Measurements from ENCODE around the gene ODC1. TPM values are rescaled to one million over a fixed set of nuclear protein-coding genes. Genes with fewer than 3 reads are reported as not detected.

ODC1 gene
- total and polyA plus RNA-seq, 2 donors (not counting 3 experiments of a cell fraction or from before 2014, with no cell fraction given), result 109 to 132 TPM

GRCh38 chr2:10449838-10450691 lies 1.9 kb upstream of the ODC1 start:
- peaks cover 28% of the 10 kb centered on the region for H3K4me1 ChIP-seq (ENCODE audit: control insufficient read depth, extremely low read depth, insufficient read depth, low read length)
- FAIRE-seq (no peak), DNase-seq (ENCODE audit: low read depth, low spot score) (no peak)
- peaks cover 2% of the 10 kb centered on the region for H4K20me1 ChIP-seq (replicated peaks; ENCODE audit: control insufficient read depth, extremely low read depth, insufficient read depth, low read length)
- no peak overlapping the region for H3K9ac ChIP-seq (replicated peaks; ENCODE audit: extremely low read depth, insufficient read depth, low read length)
- no peaks in the 10 kb centered on the region for H3K9me1 ChIP-seq (replicated peaks; ENCODE audit: control insufficient read depth, extremely low read depth, insufficient read depth, low read length)
- H2AFZ ChIP-seq (ENCODE audit: low read depth, low read length), result no peak overlapping the region
- TF ChIP-seq EZH2 (IDR thresholded peaks at IDR 0.05; ENCODE audit: borderline replicate concordance, low read depth, low read length, severe bottlenecking) (no peak), JUN (IDR thresholded peaks at IDR 0.05; ENCODE audit: borderline replicate concordance, insufficient read depth, insufficient read length, low read depth) (no peak), GATA2 (IDR thresholded peaks at IDR 0.05; ENCODE audit: insufficient read depth, insufficient read length, low read depth, low read length) (no peak), POLR2AphosphoS5 (IDR thresholded peaks at IDR 0.05; ENCODE audit: insufficient read depth, low read depth, low read length) (no peak), POLR2A (IDR thresholded peaks at IDR 0.05; ENCODE audit: low read depth, low read length) (no peak), MYC (IDR thresholded peaks at IDR 0.05; ENCODE audit: low read depth, low read length) (no peak)
- H3K79me2 ChIP-seq (ENCODE audit: control insufficient read depth, insufficient read depth, low read length), result peaks cover 30% of the 10 kb centered on the region
- H3K9me3 ChIP-seq (replicated peaks; ENCODE audit: control insufficient read depth, insufficient read depth, low read length), result no peaks in the 10 kb centered on the region
- CTCF ChIA-PET, result interaction anchor here (1.6 to 7.4 kb wide), 2 partner anchors 207 to 210 kb away, joined by 3 to 52 read pairs; no protein-coding TSS in a partner anchor
- H3K4me2 ChIP-seq (ENCODE audit: insufficient read depth, low read length), result no peak overlapping the region
- POLR2A ChIA-PET, result interaction anchor here (0.7 kb wide), 1 partner anchor 210 kb away, joined by 4 read pairs; no protein-coding TSS in a partner anchor
- no peak overlapping the region for H3K4me3 ChIP-seq (replicated peaks in 1 of 3; ENCODE audit: insufficient read depth in 1 of 3, low read depth in 1 of 3, low read length in 3 of 3)
- H3K27ac ChIP-seq (ENCODE audit: insufficient read depth, low read depth, low read length), result no peak overlapping the region
- intact Hi-C loops (cut with micrococcal nuclease) (loop anchor here (2.0 kb wide), 1 partner anchor 101 kb away; no protein-coding TSS in a partner anchor), dilution Hi-C loops (cut with MboI; ENCODE audit: extremely low pct_ligation_motif_present, low sequenced_read_pairs) (no loop called here)
- no peaks in the 10 kb centered on the region for H3K27me3 ChIP-seq (ENCODE audit: control insufficient read depth in 2 of 2, insufficient read depth in 2 of 2, low read length in 2 of 2)
- H3K36me3 ChIP-seq (ENCODE audit: control insufficient read depth in 2 of 2, extremely low read depth in 1 of 2, insufficient read depth in 2 of 2, low read length in 2 of 2), result no peaks in the 10 kb centered on the region
- no TSS peak for BruUV-seq (replicated peaks)

GRCh38 chr2:10449486-10449831 lies 1.3 kb upstream of the ODC1 start:
- dilution Hi-C loops (cut with MboI; ENCODE audit: extremely low pct_ligation_motif_present, low sequenced_read_pairs) (no loop called here), intact Hi-C loops (cut with micrococcal nuclease) (loop anchor here (2.0 kb wide), 1 partner anchor 101 kb away; no protein-coding TSS in a partner anchor)
- no TSS peak for BruUV-seq (replicated peaks)
- Histone ChIP-seq H3K9ac (replicated peaks; ENCODE audit: extremely low read depth, insufficient read depth, low read length) (peak overlapping the region; percentile 82), H2AFZ (ENCODE audit: low read depth, low read length) (no peak overlapping the region), H3K27me3 (ENCODE audit: control insufficient read depth in 2 of 2, insufficient read depth in 2 of 2, low read length in 2 of 2) (no peaks in the 10 kb centered on the region), H3K9me3 (replicated peaks; ENCODE audit: control insufficient read depth, insufficient read depth, low read length) (no peaks in the 10 kb centered on the region), H3K79me2 (ENCODE audit: control insufficient read depth, insufficient read depth, low read length) (peaks cover 36% of the 10 kb centered on the region), H3K4me2 (ENCODE audit: insufficient read depth, low read length) (peak overlapping the region; percentile 67), H4K20me1 (replicated peaks; ENCODE audit: control insufficient read depth, extremely low read depth, insufficient read depth, low read length) (peaks cover 2% of the 10 kb centered on the region), H3K4me1 (ENCODE audit: control insufficient read depth, extremely low read depth, insufficient read depth, low read length) (peaks cover 28% of the 10 kb centered on the region), H3K9me1 (replicated peaks; ENCODE audit: control insufficient read depth, extremely low read depth, insufficient read depth, low read length) (no peaks in the 10 kb centered on the region), H3K27ac (ENCODE audit: insufficient read depth, low read depth, low read length) (no peak overlapping the region), H3K36me3 (ENCODE audit: control insufficient read depth in 2 of 2, extremely low read depth in 1 of 2, insufficient read depth in 2 of 2, low read length in 2 of 2) (peaks cover 0 to under 1% of the 10 kb centered on the region in 2 experiments), H3K4me3 (replicated peaks in 1 of 3; ENCODE audit: insufficient read depth in 1 of 3, low read depth in 1 of 3, low read length in 3 of 3) (peak overlapping the region in 1 of 3 experiments; percentile 46)
- peak; percentile 53 for FAIRE-seq
- TF ChIP-seq MYC (IDR thresholded peaks at IDR 0.05; ENCODE audit: low read depth, low read length), result no peak
- no peak for TF ChIP-seq FOS (IDR thresholded peaks at IDR 0.05; ENCODE audit: borderline replicate concordance, insufficient read depth, low read length)
- TF ChIP-seq EZH2 (IDR thresholded peaks at IDR 0.05; ENCODE audit: borderline replicate concordance, low read depth, low read length, severe bottlenecking), result no peak
- TF ChIP-seq JUN (IDR thresholded peaks at IDR 0.05; ENCODE audit: borderline replicate concordance, insufficient read depth, insufficient read length, low read depth), result no peak
- TF ChIP-seq POLR2A (IDR thresholded peaks at IDR 0.05; ENCODE audit: low read depth, low read length), result no peak
- DNase-seq (ENCODE audit: low read depth, low spot score), result no peak
- ChIA-PET POLR2A (interaction anchor here (0.7 kb wide), 1 partner anchor 211 kb away, joined by 4 read pairs; no protein-coding TSS in a partner anchor), CTCF (interaction anchor here (1.6 to 7.4 kb wide), 2 partner anchors 207 to 210 kb away, joined by 3 to 52 read pairs; no protein-coding TSS in a partner anchor)
